Measurements from ENCODE around the gene C1orf122.

Gene C1orf122

GRCh38 chr1:37807555-37808368 lies at the start of gene C1orf122, which contains the start of gene YRDC:
TSS of gene C1orf122 (plus strand) at chr1:37807790. CDS start at chr1:37808405, 615 bp downstream.
TSS of gene YRDC (minus strand) at chr1:37808208. CDS start at chr1:37808180, 28 bp downstream.
- TF ChIP-seq OSR1 (CRISPR knock-in tag; IDR thresholded peaks at IDR 0.05): no peak
- no peak for TF ChIP-seq TOX (CRISPR knock-in tag; IDR thresholded peaks at IDR 0.05; ENCODE audit: borderline replicate concordance)
- TF ChIP-seq PATZ1 (CRISPR knock-in tag; IDR thresholded peaks at IDR 0.05; ENCODE audit: borderline replicate concordance): peak; percentile 56; the same call in 1 of the 2 replicates
- no peak for TF ChIP-seq PPARA (CRISPR knock-in tag; IDR thresholded peaks at IDR 0.05; ENCODE audit: borderline replicate concordance)
- no peak for TF ChIP-seq RARB (CRISPR knock-in tag; IDR thresholded peaks at IDR 0.05)
- no peak for TF ChIP-seq ZNF565 (CRISPR knock-in tag; conservative IDR thresholded peaks at IDR 0.05; ENCODE audit: low read depth)
- 0 out of 2 replicates have a peak, but pooled peaks have one; percentile 13 for TF ChIP-seq CREB5 (CRISPR knock-in tag; IDR thresholded peaks at IDR 0.05; ENCODE audit: low read depth)
- peak; percentile 87 for ATAC-seq

GRCh38 chr1:37759451-37759850 lies 48.1 kb upstream of the C1orf122 start:
- TF ChIP-seq ZFP30 (CRISPR knock-in tag; IDR thresholded peaks at IDR 0.05) (no peak), TSHZ2 (CRISPR knock-in tag; IDR thresholded peaks at IDR 0.05) (no peak), CSRNP3 (CRISPR knock-in tag; IDR thresholded peaks at IDR 0.05) (no peak), ISL1 (CRISPR knock-in tag; IDR thresholded peaks at IDR 0.05) (no peak), RARB (CRISPR knock-in tag; IDR thresholded peaks at IDR 0.05) (no peak), GLIS3 (CRISPR knock-in tag; IDR thresholded peaks at IDR 0.05) (no peak), PATZ1 (CRISPR knock-in tag; IDR thresholded peaks at IDR 0.05; ENCODE audit: borderline replicate concordance) (no peak), ZFP3 (CRISPR knock-in tag; IDR thresholded peaks at IDR 0.05) (no peak), ZC3H10 (CRISPR knock-in tag; IDR thresholded peaks at IDR 0.05) (no peak), PPARA (CRISPR knock-in tag; IDR thresholded peaks at IDR 0.05; ENCODE audit: borderline replicate concordance) (no peak), ZNF565 (CRISPR knock-in tag; conservative IDR thresholded peaks at IDR 0.05; ENCODE audit: low read depth) (no peak), ZNF8 (CRISPR knock-in tag; IDR thresholded peaks at IDR 0.05) (no peak), ARNTL (CRISPR knock-in tag; IDR thresholded peaks at IDR 0.05; ENCODE audit: borderline replicate concordance, low read depth) (no peak), TCF4 (CRISPR knock-in tag; IDR thresholded peaks at IDR 0.05; ENCODE audit: borderline replicate concordance) (no peak), TOX (CRISPR knock-in tag; IDR thresholded peaks at IDR 0.05; ENCODE audit: borderline replicate concordance) (no peak), CREB5 (CRISPR knock-in tag; IDR thresholded peaks at IDR 0.05; ENCODE audit: low read depth) (no peak)
- ATAC-seq: no peak
